HCT116 (cell line): ENCODE data around the gene FTSJ3. TPM values are rescaled to one million over a fixed set of nuclear protein-coding genes. Genes with fewer than 3 reads are reported as not detected.
"Not testable (repeated sequence)": the region's sequence is repeated elsewhere in the genome, so short reads cannot be mapped to it uniquely, and the experiment has no call there.

Source experiments
- ATAC-seq: fragments of 200-7000 bp; cut with Tn5 transposase; 2 replicates; pipeline ENCODE4 v1.9.1; 2020; ENCODE audit warnings: mild to moderate bottlenecking, moderate library complexity
- BruUV-seq: library from RNA; stranded (reverse); fragments of 400-500 nt; replicated peaks from 2 replicates; lab custom pipeline; 2021; lab: Mats Ljungman, UMichigan
- CTCF ChIA-PET: fragments of 300-600 bp; sonication (Branson Sonifier 250); formaldehyde crosslinking; loops from one replicate; lab custom pipeline; 2021; ENCODE audit warnings: antibody characterized with exemption; lab: Charles Lee
- POLR2A ChIA-PET: fragments of 300-600, 350-600 bp; sonication (Branson Sonifier 250); formaldehyde crosslinking; loops from one replicate; lab custom pipeline; 2021; ENCODE audit warnings: antibody characterized with exemption; lab: Charles Lee
- RAD21 ChIA-PET, 2 experiments: fragments of 300-600 bp; sonication (Branson Sonifier 250); formaldehyde crosslinking; loops; one replicate each; lab custom pipeline; 2023; ENCODE audit warnings: low total read pairs in 2 of 2; ENCODE audit not compliant: uncharacterized antibody in 2 of 2, unreplicated experiment in 2 of 2, low non-redundant PET in 1 of 2; lab: Charles Lee
- DNase-seq: peaks from one replicate; pipeline ENCODE4 v3.0.0-alpha.2; 2010; ENCODE audit warnings: low read depth, low spot score
- H2AFZ ChIP-seq: fragments of 200-600 bp; shearing (Covaris generic), sonication (generic); 2 replicates; pipeline ENCODE4 v1.6.1; 2017; ENCODE audit warnings: low read depth, mixed run types, mixed read lengths, antibody characterized with exemption, low read length; ENCODE audit not compliant: poor library complexity, severe bottlenecking
- H3K27ac ChIP-seq: 2 replicates; pipeline ENCODE4 v1.5.1; 2012; ENCODE audit warnings: low read depth, low read length
- H3K27me3 ChIP-seq: fragments of 200-600 bp; sonication (generic); 2 replicates; pipeline ENCODE4 v1.6.1; 2016; ENCODE audit warnings: mixed run types, low read length, mixed read lengths; ENCODE audit not compliant: insufficient read depth
- H3K36me3 ChIP-seq, 2 experiments: fragments of 200-500 bp in 1 of 2; fragments of 200-600 bp in 1 of 2; sonication (Bioruptor generic) in 1 of 2; sonication (generic) in 1 of 2; 2 replicates each; pipeline versions ENCODE4 v1.5.1 to v1.6.1; 2014 to 2016; ENCODE audit warnings: low read length in 2 of 2, inconsistent platforms in 1 of 2, mixed read lengths in 1 of 2, mixed run types in 1 of 2; ENCODE audit not compliant: insufficient read depth in 2 of 2, control insufficient read depth in 1 of 2
- H3K4me1 ChIP-seq, 2 experiments: fragments of 200-600 bp in 1 of 2; sonication (generic) in 1 of 2; 2 replicates each; pipeline versions ENCODE4 v1.5.1 to v1.6.1; 2012 to 2017; ENCODE audit warnings: low read length in 2 of 2, inconsistent platforms in 1 of 2, mild to moderate bottlenecking in 1 of 2, mixed read lengths in 1 of 2, mixed run types in 1 of 2, moderate library complexity in 1 of 2; ENCODE audit not compliant: insufficient read depth in 2 of 2, control insufficient read depth in 1 of 2
- H3K4me2 ChIP-seq: fragments of 200-600 bp; sonication (generic); 2 replicates; pipeline ENCODE4 v1.6.1; 2017; ENCODE audit warnings: mixed run types, low read length, mixed read lengths
- H3K4me3 ChIP-seq, 2 experiments: fragments of 200-600 bp in 1 of 2; sonication (generic) in 1 of 2; replicated peaks in 1 of 2; 2 replicates each; pipeline ENCODE4 v1.5.1; 2011 to 2016; ENCODE audit warnings: low read length in 2 of 2, control low read depth in 1 of 2, low read depth in 1 of 2, mild to moderate bottlenecking in 1 of 2, mixed read lengths in 1 of 2, mixed run types in 1 of 2
- H3K79me2 ChIP-seq: fragments of 200-600 bp; sonication (generic); 2 replicates; pipeline ENCODE4 v1.6.1; 2017; ENCODE audit warnings: mild to moderate bottlenecking, mixed run types, low read length, moderate library complexity, mixed read lengths; ENCODE audit not compliant: insufficient read depth
- H3K9ac ChIP-seq: fragments of 200-600 bp; sonication (generic); 2 replicates; pipeline ENCODE4 v1.6.1; 2016; ENCODE audit warnings: low read length, mixed read lengths
- H3K9me2 ChIP-seq: fragments of 200-600 bp; sonication (generic), shearing (Covaris generic); 2 replicates; pipeline ENCODE4 v1.6.1; 2017; ENCODE audit warnings: mixed run types, mild to moderate bottlenecking, moderate library complexity; ENCODE audit not compliant: insufficient read depth
- H3K9me3 ChIP-seq, 2 experiments: fragments of 200-500 bp in 1 of 2; fragments of 200-600 bp in 1 of 2; sonication (Bioruptor generic) in 1 of 2; sonication (generic) in 1 of 2; 2 replicates each; pipeline ENCODE4 v1.6.1; 2014 to 2017; ENCODE audit warnings: low read length in 2 of 2, mixed read lengths in 2 of 2, inconsistent platforms in 1 of 2, low read depth in 1 of 2, mild to moderate bottlenecking in 1 of 2, mixed run types in 1 of 2, moderate library complexity in 1 of 2; ENCODE audit not compliant: control insufficient read depth in 1 of 2, insufficient read depth in 1 of 2
- H4K20me1 ChIP-seq: fragments of 200-600 bp; sonication (generic), shearing (Covaris generic); 2 replicates; pipeline ENCODE4 v1.6.1; 2017; ENCODE audit warnings: mixed run types, mild to moderate bottlenecking, moderate library complexity; ENCODE audit not compliant: insufficient read depth
- RAD21 ChIP-seq: IDR thresholded peaks from 2 replicates; pipeline ENCODE4 v1.6.1; 2012; ENCODE audit warnings: low read depth, mild to moderate bottlenecking
- intact Hi-C: fragments of 100-400 bp; cut with micrococcal nuclease; formaldehyde crosslinking; loops from 2 replicates; pipeline ENCODE4 v1.10.0; 2022
- total RNA-seq: library from RNA; stranded (reverse); gene quantifications from one replicate; pipeline ENCODE4 v1.2.1, GENCODE V29; 2021; ENCODE audit not compliant: unreplicated experiment
- TF ChIP-seq, protein P1 (sequence below), 3 experiments: fragments of 200-600 bp in 1 of 3; sonication (generic) in 1 of 3; IDR thresholded peaks in 2 of 3; conservative IDR thresholded peaks in 1 of 3; 2 replicates each; pipeline ENCODE4 v1.5.1; 2012 to 2017; ENCODE audit warnings: low read depth in 2 of 3, low read length in 2 of 3, antibody characterized with exemption in 1 of 3, borderline replicate concordance in 1 of 3, control low read depth in 1 of 3, mild to moderate bottlenecking in 1 of 3, mixed read lengths in 1 of 3, mixed run types in 1 of 3, moderate library complexity in 1 of 3; ENCODE audit not compliant: insufficient read depth in 1 of 3

FTSJ3 gene
- total RNA-seq, 1 experiment from 2014 or later = 70.9 TPM

GRCh38 chr17:63869491-63870291 lies 42.2 kb upstream of the FTSJ3 start:
- H3K9me3 ChIP-seq, H3K9ac ChIP-seq, RAD21 ChIA-PET, POLR2A ChIA-PET, H4K20me1 ChIP-seq, H3K27ac ChIP-seq, H3K4me3 ChIP-seq, H3K36me3 ChIP-seq, H3K27me3 ChIP-seq, H3K9me2 ChIP-seq, DNase-seq, BruUV-seq, intact Hi-C loops, H3K79me2 ChIP-seq: not testable (repeated sequence)
- Histone ChIP-seq H3K4me2 (peak overlapping the region; percentile 4), H3K4me1 (peaks cover 0 to 13% of the 10 kb centered on the region in 2 experiments; a peak in 2 of 4 replicates), H2AFZ (peak overlapping the region; percentile 1)
- CTCF ChIA-PET = interaction anchor here (1.1 to 1.7 kb wide), 5 partner anchors 10 to 264 kb away, joined by 3 to 6 read pairs (median 4); partner anchors contain the start of gene GH2
- ATAC-seq = peak; percentile 75
- peak; percentile 24; the same call in 1 of the 2 replicates for TF ChIP-seq RAD21
- TF ChIP-seq, protein P1, sequence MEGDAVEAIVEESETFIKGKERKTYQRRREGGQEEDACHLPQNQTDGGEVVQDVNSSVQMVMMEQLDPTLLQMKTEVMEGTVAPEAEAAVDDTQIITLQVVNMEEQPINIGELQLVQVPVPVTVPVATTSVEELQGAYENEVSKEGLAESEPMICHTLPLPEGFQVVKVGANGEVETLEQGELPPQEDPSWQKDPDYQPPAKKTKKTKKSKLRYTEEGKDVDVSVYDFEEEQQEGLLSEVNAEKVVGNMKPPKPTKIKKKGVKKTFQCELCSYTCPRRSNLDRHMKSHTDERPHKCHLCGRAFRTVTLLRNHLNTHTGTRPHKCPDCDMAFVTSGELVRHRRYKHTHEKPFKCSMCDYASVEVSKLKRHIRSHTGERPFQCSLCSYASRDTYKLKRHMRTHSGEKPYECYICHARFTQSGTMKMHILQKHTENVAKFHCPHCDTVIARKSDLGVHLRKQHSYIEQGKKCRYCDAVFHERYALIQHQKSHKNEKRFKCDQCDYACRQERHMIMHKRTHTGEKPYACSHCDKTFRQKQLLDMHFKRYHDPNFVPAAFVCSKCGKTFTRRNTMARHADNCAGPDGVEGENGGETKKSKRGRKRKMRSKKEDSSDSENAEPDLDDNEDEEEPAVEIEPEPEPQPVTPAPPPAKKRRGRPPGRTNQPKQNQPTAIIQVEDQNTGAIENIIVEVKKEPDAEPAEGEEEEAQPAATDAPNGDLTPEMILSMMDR (IDR thresholded peaks at IDR 0.05 in 2 of 3, conservative IDR thresholded peaks at IDR 0.05 in 1 of 3; ENCODE audit: borderline replicate concordance in 1 of 3, insufficient read depth in 1 of 3, low read depth in 2 of 3, low read length in 2 of 3) = peak; percentile 9 to 53 (median 51); a peak in 4 of 6 replicates

- BruUV-seq, H3K36me3 ChIP-seq, H2AFZ ChIP-seq, H3K4me3 ChIP-seq, H3K79me2 ChIP-seq, H3K9me2 ChIP-seq, H3K4me2 ChIP-seq, intact Hi-C loops, H3K27me3 ChIP-seq, DNase-seq, H3K27ac ChIP-seq, H3K9ac ChIP-seq, H4K20me1 ChIP-seq, RAD21 ChIA-PET, H3K9me3 ChIP-seq: not testable (repeated sequence)
- POLR2A ChIA-PET = interaction anchor here (1.0 kb wide), 1 partner anchor 20 kb away, joined by 3 read pairs; no protein-coding TSS in a partner anchor
- peaks cover 0 to 13% of the 10 kb centered on the region in 2 experiments; a peak in 2 of 4 replicates for H3K4me1 ChIP-seq
- ATAC-seq = peak; percentile 80
- TF ChIP-seq, protein P1 (IDR thresholded peaks at IDR 0.05 in 2 of 3, conservative IDR thresholded peaks at IDR 0.05 in 1 of 3; ENCODE audit: borderline replicate concordance in 1 of 3, insufficient read depth in 1 of 3, low read depth in 2 of 3, low read length in 2 of 3) = peak; percentile 1 to 38 (median 12); a peak in 4 of 6 replicates
- CTCF ChIA-PET = interaction anchor here (0.7 to 2.3 kb wide), 17 partner anchors 10 to 508 kb away, joined by 3 to 12 read pairs (median 4); partner anchors contain the start of genes GH2 and SMARCD2
Measured at GRCh38 chr17:63866625-63867024, 39.2 kb upstream of the FTSJ3 start.
